ENCODE data around the gene GRIK3.

DNA sequence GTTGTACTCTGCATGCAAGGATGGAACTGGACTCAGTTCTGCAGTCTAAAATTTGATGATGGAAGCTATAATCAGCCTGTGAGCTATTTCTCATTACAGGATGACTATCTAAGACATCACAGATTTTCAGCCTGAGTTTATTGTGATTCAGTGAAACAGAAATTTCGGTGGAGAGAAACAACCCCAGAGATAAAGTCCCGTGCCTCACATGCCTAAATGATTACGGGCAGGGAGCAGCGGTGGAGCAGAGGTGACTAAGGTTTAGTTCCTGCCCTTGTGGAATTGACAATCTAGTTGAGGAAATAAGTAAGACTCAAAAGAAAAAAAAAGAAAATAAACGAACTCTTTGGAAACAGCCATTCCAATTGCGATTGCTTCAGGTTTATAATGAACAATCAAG is 96.9 kb downstream of the GRIK3 start:
- TF ChIP-seq, protein P1, sequence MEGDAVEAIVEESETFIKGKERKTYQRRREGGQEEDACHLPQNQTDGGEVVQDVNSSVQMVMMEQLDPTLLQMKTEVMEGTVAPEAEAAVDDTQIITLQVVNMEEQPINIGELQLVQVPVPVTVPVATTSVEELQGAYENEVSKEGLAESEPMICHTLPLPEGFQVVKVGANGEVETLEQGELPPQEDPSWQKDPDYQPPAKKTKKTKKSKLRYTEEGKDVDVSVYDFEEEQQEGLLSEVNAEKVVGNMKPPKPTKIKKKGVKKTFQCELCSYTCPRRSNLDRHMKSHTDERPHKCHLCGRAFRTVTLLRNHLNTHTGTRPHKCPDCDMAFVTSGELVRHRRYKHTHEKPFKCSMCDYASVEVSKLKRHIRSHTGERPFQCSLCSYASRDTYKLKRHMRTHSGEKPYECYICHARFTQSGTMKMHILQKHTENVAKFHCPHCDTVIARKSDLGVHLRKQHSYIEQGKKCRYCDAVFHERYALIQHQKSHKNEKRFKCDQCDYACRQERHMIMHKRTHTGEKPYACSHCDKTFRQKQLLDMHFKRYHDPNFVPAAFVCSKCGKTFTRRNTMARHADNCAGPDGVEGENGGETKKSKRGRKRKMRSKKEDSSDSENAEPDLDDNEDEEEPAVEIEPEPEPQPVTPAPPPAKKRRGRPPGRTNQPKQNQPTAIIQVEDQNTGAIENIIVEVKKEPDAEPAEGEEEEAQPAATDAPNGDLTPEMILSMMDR (IDR thresholded peaks at IDR 0.05): no peak
- TF ChIP-seq POLR2A (IDR thresholded peaks at IDR 0.05): no peak
